GM21526 (cell line): ENCODE measurements around the gene CMTR1.
A peak's percentile ranks its signal among the peaks of the same experiment; 100 is the strongest.
"Not testable (repeated sequence)": the region's sequence is repeated elsewhere in the genome, so short reads cannot be mapped to it uniquely, and the experiment has no call there.

Source experiments
- ATAC-seq: cut with Tn5 transposase; IDR thresholded peaks from one replicate; pipeline ENCODE4 v1.9.1; 2021; ENCODE audit warnings: moderate library complexity; ENCODE audit not compliant: unreplicated experiment, low FRiP score

Gene CMTR1, protein sequence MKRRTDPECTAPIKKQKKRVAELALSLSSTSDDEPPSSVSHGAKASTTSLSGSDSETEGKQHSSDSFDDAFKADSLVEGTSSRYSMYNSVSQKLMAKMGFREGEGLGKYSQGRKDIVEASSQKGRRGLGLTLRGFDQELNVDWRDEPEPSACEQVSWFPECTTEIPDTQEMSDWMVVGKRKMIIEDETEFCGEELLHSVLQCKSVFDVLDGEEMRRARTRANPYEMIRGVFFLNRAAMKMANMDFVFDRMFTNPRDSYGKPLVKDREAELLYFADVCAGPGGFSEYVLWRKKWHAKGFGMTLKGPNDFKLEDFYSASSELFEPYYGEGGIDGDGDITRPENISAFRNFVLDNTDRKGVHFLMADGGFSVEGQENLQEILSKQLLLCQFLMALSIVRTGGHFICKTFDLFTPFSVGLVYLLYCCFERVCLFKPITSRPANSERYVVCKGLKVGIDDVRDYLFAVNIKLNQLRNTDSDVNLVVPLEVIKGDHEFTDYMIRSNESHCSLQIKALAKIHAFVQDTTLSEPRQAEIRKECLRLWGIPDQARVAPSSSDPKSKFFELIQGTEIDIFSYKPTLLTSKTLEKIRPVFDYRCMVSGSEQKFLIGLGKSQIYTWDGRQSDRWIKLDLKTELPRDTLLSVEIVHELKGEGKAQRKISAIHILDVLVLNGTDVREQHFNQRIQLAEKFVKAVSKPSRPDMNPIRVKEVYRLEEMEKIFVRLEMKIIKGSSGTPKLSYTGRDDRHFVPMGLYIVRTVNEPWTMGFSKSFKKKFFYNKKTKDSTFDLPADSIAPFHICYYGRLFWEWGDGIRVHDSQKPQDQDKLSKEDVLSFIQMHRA

DNA sequence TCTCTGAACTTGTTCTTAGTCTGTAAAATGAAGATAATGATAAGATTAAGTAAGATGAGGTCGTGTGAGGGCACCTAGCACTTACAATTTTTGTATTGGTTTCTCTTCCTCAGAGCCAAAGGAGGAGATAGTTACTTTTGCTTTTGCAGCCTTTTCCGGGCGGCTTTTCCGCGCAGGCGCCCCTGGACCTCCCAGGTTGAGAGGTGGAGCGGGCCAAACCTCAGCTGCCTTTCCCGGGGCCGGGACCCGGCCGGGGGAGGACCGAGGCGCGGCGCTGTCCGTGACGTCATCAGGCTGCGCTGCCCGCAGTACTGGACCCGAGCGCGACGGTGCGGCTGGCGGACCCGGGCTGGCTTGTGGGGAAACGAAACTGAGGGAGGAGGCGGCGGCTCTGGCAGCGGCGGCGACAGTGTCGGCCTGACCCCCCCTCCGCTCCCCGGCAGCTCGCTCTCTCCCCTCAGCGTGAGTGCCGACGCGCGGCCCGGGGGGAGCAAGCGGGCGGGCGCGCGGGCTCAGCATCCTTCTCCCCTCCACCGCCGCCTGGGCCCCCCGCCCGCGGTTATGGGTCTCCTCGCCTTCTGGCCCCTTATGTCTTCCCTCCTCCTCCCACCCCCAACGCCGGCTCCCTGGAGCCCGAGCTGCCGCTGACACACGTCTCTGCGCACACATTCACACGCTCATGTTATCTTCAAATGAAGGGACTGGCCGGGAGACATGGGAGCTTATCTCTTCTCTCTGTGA is at the start of gene CMTR1:
CMTR1 (plus strand) TSS at position 306 of the 741 bp plus-strand sequence. CDS start 2,409 bp downstream, outside the sequence.
- ATAC-seq, result peak; percentile 66

DNA sequence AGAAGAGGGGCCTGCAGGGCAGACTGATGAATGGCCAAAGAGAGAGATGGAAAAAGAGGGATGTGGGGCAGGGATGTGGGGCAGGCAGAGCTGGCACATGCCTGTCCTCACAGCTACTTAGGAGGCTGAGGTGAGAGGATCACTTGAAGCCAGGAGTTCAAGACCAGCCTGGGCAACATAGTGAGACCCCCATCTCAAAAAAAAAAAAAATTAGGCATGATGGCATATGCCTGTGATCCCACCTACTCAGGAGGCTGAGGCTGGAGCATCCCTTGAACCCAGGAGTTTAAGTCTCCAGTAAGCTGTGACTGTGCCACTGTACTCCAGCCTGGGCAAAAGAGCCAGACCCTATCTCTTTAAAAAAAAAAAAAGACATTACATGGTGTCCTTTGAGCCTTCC is 44.4 kb upstream of the CMTR1 start:
- ATAC-seq, result no peak

DNA sequence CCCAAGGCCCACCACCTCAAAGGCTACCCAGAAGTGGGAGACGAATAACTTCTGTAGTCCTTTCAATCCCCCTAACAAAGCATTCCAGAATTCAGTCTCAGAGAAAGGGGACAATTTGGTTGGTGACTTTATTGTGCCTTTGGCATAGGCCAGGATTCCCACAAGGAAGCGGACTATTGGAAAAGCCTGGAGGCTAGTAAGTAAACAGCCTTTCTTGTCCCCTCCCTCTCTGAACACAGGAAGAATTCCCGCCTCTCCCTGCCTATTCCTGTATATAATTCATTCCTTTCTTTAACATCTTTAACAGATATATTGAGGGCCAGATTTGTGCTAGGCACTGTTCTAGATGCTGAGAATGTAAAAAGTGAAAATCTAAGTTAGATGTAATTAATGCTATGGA is 43.2 kb upstream of the CMTR1 start:
- no peak for ATAC-seq

DNA sequence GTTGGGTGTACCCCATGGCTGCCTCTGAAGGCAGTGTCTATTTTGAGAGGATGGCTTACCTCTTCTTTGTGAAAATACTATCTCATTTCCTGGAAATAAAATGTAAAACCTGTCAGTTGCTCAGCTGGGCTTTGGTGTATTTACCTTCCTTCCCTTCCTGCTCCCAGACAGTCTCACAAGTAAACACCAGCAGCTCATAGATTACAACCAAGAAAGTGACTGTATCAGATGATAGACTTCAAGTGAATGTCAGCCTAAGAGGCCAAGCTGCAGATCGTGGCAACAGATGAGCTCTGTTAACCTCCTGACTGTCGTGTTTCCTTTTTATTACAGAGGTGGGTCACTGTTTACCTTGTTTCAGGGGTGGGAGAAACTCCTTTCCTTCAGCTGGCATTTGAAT is 41.9 kb upstream of the CMTR1 start:
- ATAC-seq, result no peak

DNA sequence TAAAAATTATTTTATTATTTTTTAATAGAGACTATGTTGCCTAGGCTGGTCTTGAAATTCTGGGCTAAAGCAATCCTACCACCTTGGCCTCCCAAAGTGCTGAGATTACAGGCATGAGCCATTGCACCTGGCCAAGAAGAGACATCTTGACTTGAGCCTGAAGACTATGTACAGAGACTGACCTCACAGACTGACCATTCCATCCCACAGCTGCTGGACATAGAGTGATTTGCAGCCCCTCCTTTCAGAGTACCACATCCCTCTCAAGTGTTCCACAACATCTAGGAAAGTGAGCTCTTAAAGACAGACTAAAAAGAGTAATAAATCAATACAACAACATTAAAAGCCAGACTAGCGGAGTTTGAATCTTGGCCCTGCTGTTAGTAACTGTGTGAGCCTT is 40.2 kb upstream of the CMTR1 start:
- ATAC-seq, result no peak

DNA sequence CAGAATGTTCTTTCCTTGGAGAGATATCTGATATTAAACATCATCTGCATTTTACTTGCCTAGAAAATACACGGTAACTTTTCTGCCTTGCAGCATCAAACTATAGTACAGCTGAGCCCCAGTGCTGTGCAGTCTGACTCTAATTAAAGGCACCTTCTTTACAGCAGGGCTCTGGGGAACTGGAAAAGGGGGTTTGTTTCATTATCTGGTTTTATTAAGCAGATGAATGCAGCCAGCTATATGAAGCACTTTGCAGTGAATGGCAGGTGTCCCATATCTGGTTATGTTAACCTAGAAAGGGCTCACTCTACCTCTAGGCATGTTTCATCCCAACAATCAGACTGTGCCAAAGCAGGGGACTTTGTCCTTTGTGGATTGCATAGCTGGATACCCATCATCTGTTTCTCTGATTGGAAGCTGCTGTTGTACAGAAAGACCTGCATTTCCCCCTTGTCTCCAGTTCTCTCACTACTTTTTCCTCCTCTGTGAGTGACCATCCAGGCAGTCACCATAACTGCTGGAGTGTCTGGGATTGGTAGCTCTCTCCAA is 39.6 kb upstream of the CMTR1 start:
- no peak for ATAC-seq

DNA sequence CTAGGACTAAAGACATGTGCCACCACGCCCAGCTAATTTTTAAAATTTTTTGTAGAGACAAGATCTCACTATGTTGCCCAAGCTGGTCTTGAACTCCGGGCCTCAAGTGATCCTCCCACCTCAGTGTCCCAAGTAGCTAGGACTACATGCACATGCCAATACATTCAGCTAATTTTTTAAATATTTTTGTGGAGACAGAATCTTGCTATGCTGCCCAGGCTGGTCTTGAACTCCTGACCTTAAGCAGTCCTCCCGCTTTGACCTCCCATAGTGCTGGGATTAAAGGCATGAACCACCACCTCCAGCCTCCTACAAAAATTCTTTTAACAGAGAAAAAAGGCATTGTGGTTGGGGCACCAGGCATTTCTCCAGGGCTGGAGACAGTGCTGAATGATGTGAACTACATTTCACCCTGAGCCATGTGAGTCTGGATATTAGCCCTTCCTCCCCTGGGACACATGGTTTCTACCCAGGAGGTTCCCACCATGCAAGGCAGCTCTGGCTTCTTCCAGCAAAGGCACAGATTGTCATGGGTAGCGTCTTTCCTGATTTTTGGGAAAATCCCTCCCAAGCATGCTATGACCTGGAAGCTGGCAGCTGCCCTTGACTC is 36.3 kb upstream of the CMTR1 start:
- no peak for ATAC-seq

DNA sequence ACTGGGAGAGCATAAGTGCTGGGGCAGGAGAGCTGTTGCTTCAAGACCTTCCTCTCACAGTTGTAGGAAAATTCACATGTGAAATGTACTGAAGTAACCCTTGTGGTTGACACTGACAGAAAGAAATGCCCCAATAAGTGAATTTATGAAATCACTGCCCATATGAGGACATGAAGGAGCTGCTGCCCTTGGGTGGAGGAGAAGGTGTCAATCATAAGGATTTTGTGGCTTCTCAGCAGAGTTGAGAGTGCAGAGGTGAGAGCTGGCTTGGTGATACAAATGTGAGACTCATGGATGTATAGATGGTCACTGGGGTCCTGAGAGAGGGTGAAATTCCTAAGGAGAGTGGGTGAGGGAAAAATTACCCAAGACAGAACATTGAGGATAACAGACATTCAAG is 33.9 kb upstream of the CMTR1 start:
- no peak for ATAC-seq

DNA sequence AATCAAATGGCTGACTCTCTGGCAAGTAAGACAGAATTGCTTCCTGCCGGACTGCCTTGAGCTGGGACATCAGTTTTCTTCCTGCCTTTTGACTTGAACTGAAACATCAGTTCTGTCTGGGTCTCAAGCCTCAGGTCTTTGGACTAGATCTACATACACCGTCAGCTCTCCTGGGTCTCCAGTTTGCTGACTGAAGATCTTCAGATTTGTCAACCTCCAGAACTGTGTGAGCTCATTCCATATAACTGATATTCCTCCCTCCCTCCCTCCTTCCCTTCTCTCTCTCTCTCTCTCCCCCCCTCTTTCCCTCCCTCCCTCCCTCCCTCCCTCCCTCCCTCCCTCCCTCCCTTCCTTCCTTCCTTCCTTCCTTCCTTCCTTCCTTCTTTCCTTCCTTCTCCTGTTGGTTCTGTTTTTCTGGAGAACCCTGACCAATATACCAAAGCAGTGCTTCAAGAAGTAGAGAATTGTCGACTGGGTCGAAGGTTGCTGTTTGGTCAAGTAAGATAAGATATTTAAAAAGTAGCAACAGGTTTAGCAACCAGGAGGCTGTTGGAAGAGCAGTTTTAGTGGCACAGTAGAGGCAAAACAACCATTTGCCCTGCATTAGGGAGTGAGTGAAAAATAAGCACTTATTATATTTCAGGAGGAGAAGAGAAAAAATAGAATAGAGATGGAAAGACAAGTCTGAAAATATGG is 33.1 kb upstream of the CMTR1 start:
- ATAC-seq, result no peak

DNA sequence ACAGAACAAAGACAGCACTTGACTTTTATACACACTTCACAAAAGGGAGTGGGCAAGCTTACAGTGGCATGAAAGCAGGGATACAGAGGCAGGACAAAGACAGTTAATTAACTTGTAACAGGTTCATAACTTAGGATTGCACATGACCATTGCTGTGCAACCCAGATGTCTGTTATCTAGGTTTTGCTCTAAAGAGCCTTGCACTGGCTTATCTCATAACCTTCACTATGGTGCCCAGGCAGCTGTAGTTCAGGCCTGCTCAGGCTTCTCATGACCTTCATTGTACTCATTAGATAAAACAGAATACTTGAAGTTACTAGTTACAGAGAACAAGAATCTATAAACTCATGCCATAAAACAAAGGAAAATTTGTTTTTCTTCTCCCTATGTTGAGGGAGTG is 31.4 kb upstream of the CMTR1 start:
- not testable (repeated sequence) for ATAC-seq

DNA sequence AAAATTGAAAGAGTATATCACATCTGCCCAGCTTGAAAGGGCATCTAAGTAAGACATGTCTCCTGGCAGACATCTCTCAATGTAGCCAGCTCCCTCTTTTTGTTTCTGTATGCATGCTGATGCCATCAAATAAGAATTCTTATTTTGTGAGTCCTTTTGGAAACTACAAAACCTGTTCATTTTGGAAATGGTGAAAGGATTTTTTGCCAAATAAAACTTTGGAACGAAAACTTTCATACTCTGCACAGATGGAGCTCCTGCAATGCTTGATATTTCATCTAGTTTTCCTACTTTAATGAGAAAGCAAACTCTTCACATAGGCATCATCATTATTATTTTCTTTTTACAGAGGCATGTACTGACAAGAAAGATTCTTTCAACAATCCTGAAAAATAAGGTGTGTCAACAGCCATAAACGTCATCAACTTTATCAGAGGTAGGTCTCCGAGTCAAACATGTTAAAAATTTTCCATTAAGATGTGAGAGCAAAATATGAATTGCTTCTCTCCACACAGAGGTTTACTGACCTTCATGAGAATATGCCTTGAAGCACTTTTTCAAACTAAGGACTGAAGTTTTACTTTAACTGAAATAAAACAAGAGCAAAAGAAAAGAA is 26.2 kb upstream of the CMTR1 start:
- no peak for ATAC-seq

DNA sequence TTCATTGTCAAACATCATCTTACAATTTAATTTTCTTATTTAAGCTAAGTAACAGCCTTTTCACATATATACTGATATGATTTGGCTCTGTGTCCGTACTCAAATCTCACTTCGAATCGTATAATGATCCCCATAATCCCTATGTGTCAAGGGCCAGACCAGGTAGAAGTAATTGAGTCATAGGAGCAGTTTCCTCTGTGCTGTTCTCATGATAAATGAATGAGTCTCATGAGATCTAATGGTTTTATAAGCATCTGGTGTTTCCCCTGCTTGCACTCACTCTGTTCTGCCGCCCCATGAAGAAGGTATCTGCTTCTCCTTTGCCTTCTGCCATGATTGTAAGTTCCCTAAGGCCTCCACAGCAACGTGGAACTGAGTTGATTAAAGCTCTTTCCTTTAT is 25.1 kb upstream of the CMTR1 start:
- ATAC-seq, result no peak

DNA sequence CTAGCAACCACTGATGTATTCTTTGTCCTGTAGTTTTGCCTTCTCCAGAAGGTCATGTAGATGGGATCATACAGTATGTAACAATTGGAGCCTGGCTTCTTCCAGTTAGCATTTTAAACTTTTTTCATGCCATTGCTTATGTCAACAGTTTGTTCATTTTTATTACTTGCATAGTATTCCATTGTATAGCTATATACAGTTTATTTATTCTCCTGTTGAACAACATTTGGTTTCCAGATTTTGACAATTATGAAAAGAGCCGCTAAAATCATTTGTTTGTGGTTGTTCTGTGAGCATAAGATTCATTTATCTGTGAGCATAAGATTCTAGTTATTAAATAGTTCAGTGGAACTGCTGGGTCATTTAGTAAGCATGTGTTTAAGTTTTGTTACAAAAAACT is 23.5 kb upstream of the CMTR1 start:
- no peak for ATAC-seq

DNA sequence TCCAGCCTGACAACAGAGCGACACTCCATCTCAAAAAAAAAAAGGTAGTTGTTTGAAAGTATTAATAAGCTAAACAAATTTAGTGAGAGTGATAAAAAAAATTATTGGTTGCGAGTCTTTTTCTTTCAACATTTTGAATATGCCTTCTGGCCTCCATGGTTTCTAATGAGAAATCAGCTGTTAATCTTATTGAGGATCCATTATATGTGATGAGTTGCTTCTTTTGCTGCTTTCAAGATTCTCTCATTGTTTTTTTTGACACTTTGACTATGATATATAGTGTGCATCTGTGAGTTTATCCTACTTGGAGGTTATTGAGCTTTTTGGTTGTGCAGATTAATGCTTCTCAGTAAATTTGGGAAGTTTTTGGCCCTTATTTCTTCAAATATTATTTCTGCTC is 15.6 kb upstream of the CMTR1 start:
- ATAC-seq, result no peak

DNA sequence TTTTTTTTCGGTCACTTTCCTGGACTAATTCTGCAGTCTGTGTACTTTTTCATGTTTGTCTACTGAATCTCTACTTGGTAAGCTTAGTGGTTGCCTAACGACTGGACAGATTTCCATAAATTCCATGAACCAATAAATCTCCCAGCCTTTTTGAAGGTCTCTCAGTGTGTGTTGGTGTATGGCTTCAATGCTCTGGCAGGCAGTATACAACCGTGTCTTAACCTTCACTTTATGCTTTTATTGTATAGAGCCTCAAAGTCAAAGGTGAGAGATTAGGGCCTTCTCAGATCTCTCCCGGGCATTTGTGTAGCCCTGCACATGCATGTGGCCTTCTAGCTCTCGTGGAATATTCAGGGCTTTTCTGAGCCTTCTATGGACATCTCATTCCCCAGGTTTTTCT is 14.3 kb upstream of the CMTR1 start:
- no peak for ATAC-seq

DNA sequence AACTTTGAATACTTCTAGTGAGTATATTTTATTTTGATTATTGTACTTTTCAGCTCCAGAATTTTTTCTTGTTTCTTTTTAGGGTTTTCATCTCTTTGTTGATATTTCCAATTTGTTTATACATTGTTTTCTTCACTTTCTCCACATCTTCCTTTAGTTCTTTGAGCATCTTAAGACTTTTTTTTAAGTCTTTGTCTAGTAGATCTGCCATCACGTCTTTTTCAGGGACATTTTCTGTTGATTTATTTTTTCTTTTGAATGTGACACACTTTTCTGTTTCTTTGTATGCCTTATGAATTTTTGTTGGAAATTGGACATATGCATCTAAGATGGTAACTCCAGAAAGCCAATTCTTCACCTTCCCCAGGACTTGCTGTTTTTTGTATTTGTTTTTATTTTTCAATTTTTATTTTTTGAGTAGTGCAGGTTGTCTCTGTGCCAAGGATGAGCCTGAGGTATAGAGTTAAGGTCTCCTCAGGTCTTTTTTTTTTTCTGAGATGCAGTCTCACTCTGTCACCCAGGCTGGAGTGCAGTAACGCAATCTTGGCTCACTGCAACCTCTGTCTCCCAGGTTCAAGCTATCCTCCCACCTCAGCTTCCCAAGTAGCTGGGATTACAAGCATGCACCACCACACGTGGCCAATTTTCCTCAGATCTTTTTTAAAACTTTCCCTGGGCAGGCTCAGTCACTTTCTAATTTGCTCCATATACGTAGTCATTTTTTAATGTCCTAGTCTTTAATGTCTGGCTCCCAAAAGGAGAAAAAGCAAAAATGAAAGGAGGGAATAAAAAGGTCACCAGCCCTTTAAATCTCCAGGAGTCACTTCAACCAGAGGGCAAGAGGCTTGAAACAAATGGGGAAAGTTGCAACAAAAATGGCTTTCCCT is 6.7 kb upstream of the CMTR1 start:
- ATAC-seq, result no peak

DNA sequence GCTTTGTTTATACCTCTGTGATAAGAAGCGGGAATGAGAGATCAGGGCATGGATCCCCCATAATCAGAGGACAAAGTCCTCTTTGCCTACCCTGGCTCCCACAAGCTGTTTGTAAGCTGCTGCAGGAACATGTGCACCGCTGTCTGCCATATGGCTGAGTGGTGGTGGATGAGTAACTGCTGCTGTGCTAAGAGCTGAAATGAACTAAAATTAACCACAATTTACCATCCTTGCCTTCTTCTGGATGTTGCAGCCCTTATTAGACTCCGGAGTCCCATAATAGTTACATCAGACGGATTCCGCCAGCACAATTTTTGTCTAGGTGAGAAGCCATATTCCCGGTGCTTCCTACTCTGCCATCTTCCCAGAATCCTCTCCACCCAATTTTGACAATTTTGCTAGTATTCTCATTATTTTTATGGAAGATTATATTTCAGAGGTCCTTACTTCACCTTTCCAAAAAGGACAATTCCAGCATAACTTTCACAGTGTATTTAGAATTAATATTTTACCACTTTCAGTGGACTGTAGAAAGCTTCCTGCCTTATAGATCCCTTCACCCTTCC is 6.0 kb upstream of the CMTR1 start:
- no peak for ATAC-seq

DNA sequence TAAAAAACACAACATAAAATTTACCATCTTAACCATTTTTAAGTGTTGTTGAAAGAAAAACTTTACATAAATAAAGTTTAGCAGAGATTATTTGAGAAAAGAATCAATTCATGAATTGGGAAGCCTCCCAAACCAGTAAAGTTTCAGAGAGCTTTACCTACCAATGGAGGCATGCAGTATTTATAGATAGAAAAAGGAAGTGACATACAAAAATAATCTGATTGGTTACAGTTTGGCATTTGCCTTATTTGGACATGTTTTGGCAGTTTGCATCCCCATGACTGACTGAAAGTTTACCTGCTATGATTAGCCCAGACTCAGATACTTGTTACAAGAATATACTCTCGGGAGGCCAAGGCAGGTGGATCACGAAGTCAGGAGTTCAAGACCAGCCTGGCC is 3.7 kb upstream of the CMTR1 start:
- ATAC-seq, result no peak
